ENCODE data around the gene CBX2.
"Not testable (repeated sequence)": the region's sequence is repeated elsewhere in the genome, so short reads cannot be mapped to it uniquely, and the experiment has no call there.

Gene CBX2

GRCh38 chr17:79752175-79752574 is 25.8 kb upstream of the CBX2 start:
- no peak overlapping the region for H3K9ac ChIP-seq (ENCODE audit: low read depth in 1 of 2, low read length in 2 of 2)
- H3K36me3 ChIP-seq (ENCODE audit: control insufficient read depth in 2 of 2, insufficient read depth in 2 of 2, low read length in 2 of 2), result no peaks in the 10 kb centered on the region
- H3K27me3 ChIP-seq (ENCODE audit: control insufficient read depth in 2 of 2, insufficient read depth in 2 of 2, low read length in 2 of 2), result peaks cover 26 to 30% of the 10 kb centered on the region in 2 donors
- no peak overlapping the region for H3K4me3 ChIP-seq (ENCODE audit: low read length in 2 of 2)
- no peaks in the 10 kb centered on the region for H3K9me3 ChIP-seq (ENCODE audit: control insufficient read depth in 2 of 2, low read length in 2 of 2)
- H3K4me1 ChIP-seq (ENCODE audit: control insufficient read depth in 2 of 2, insufficient read depth in 2 of 2, low read length in 2 of 2), result no peaks in the 10 kb centered on the region
- H3K27ac ChIP-seq (ENCODE audit: low read depth in 2 of 2, low read length in 2 of 2), result no peak overlapping the region

GRCh38 chr17:79754370-79754769 is 23.6 kb upstream of the CBX2 start:
- peaks cover 16 to 17% of the 10 kb centered on the region in 2 donors for H3K27me3 ChIP-seq (ENCODE audit: control insufficient read depth in 2 of 2, insufficient read depth in 2 of 2, low read length in 2 of 2)
- H3K36me3 ChIP-seq (ENCODE audit: control insufficient read depth in 2 of 2, insufficient read depth in 2 of 2, low read length in 2 of 2), result no peaks in the 10 kb centered on the region
- no peak overlapping the region for H3K9ac ChIP-seq (ENCODE audit: low read depth in 1 of 2, low read length in 2 of 2)
- no peak overlapping the region for H3K27ac ChIP-seq (ENCODE audit: low read depth in 2 of 2, low read length in 2 of 2)
- H3K4me1 ChIP-seq (ENCODE audit: control insufficient read depth in 2 of 2, insufficient read depth in 2 of 2, low read length in 2 of 2), result no peaks in the 10 kb centered on the region
- H3K9me3 ChIP-seq (ENCODE audit: control insufficient read depth in 2 of 2, low read length in 2 of 2), result no peaks in the 10 kb centered on the region
- no peak overlapping the region for H3K4me3 ChIP-seq (ENCODE audit: low read length in 2 of 2)

GRCh38 chr17:79754903-79755302 is 23.0 kb upstream of the CBX2 start:
- not testable (repeated sequence) for H3K9ac ChIP-seq (ENCODE audit: low read depth in 1 of 2, low read length in 2 of 2); H3K9me3 ChIP-seq (ENCODE audit: control insufficient read depth in 2 of 2, low read length in 2 of 2); H3K4me1 ChIP-seq (ENCODE audit: control insufficient read depth in 2 of 2, insufficient read depth in 2 of 2, low read length in 2 of 2); H3K4me3 ChIP-seq (ENCODE audit: low read length in 2 of 2); H3K36me3 ChIP-seq (ENCODE audit: control insufficient read depth in 2 of 2, insufficient read depth in 2 of 2, low read length in 2 of 2); H3K27ac ChIP-seq (ENCODE audit: low read depth in 2 of 2, low read length in 2 of 2)
- peaks cover 11 to 13% of the 10 kb centered on the region in 2 donors for H3K27me3 ChIP-seq (ENCODE audit: control insufficient read depth in 2 of 2, insufficient read depth in 2 of 2, low read length in 2 of 2)

GRCh38 chr17:79755591-79755990 is 22.4 kb upstream of the CBX2 start:
- Histone ChIP-seq H3K27me3 (ENCODE audit: control insufficient read depth in 2 of 2, insufficient read depth in 2 of 2, low read length in 2 of 2) (peaks cover 8 to 13% of the 10 kb centered on the region in 2 donors), H3K9me3 (ENCODE audit: control insufficient read depth in 2 of 2, low read length in 2 of 2) (no peaks in the 10 kb centered on the region), H3K4me1 (ENCODE audit: control insufficient read depth in 2 of 2, insufficient read depth in 2 of 2, low read length in 2 of 2) (no peaks in the 10 kb centered on the region)

GRCh38 chr17:79757140-79757745 is 20.7 kb upstream of the CBX2 start:
- Histone ChIP-seq H3K9me3 (ENCODE audit: control insufficient read depth in 2 of 2, low read length in 2 of 2) (no peaks in the 10 kb centered on the region), H3K27me3 (ENCODE audit: control insufficient read depth in 2 of 2, insufficient read depth in 2 of 2, low read length in 2 of 2) (peaks cover 2 to 3% of the 10 kb centered on the region in 2 donors), H3K9ac (ENCODE audit: low read depth in 1 of 2, low read length in 2 of 2) (no peak overlapping the region), H3K27ac (ENCODE audit: low read depth in 2 of 2, low read length in 2 of 2) (no peak overlapping the region), H3K36me3 (ENCODE audit: control insufficient read depth in 2 of 2, insufficient read depth in 2 of 2, low read length in 2 of 2) (no peaks in the 10 kb centered on the region), H3K4me1 (ENCODE audit: control insufficient read depth in 2 of 2, insufficient read depth in 2 of 2, low read length in 2 of 2) (no peaks in the 10 kb centered on the region), H3K4me3 (ENCODE audit: low read length in 2 of 2) (no peak overlapping the region)

More at GRCh38 chr17:79755591-79755990, 22.4 kb upstream of the CBX2 start:
- Histone ChIP-seq H3K9ac (ENCODE audit: low read depth in 1 of 2, low read length in 2 of 2) (no peak overlapping the region), H3K27ac (ENCODE audit: low read depth in 2 of 2, low read length in 2 of 2) (no peak overlapping the region), H3K36me3 (ENCODE audit: control insufficient read depth in 2 of 2, insufficient read depth in 2 of 2, low read length in 2 of 2) (no peaks in the 10 kb centered on the region), H3K4me3 (ENCODE audit: low read length in 2 of 2) (no peak overlapping the region)

- peaks cover under 1 to 3% of the 10 kb centered on the region in 2 donors for H3K27me3 ChIP-seq (ENCODE audit: control insufficient read depth in 2 of 2, insufficient read depth in 2 of 2, low read length in 2 of 2)
- no peaks in the 10 kb centered on the region for H3K4me1 ChIP-seq (ENCODE audit: control insufficient read depth in 2 of 2, insufficient read depth in 2 of 2, low read length in 2 of 2)
- H3K36me3 ChIP-seq (ENCODE audit: control insufficient read depth in 2 of 2, insufficient read depth in 2 of 2, low read length in 2 of 2), result no peaks in the 10 kb centered on the region
- no peak overlapping the region for H3K9ac ChIP-seq (ENCODE audit: low read depth in 1 of 2, low read length in 2 of 2)
- H3K27ac ChIP-seq (ENCODE audit: low read depth in 2 of 2, low read length in 2 of 2), result no peak overlapping the region
- H3K4me3 ChIP-seq (ENCODE audit: low read length in 2 of 2), result no peak overlapping the region
- no peaks in the 10 kb centered on the region for H3K9me3 ChIP-seq (ENCODE audit: control insufficient read depth in 2 of 2, low read length in 2 of 2)
Measured at GRCh38 chr17:79758271-79758670, 19.7 kb upstream of the CBX2 start.

GRCh38 chr17:79760197-79760906 is 17.6 kb upstream of the CBX2 start:
- no peaks in the 10 kb centered on the region for H3K36me3 ChIP-seq (ENCODE audit: control insufficient read depth in 2 of 2, insufficient read depth in 2 of 2, low read length in 2 of 2)
- H3K27ac ChIP-seq (ENCODE audit: low read depth in 2 of 2, low read length in 2 of 2), result no peak overlapping the region
- H3K9me3 ChIP-seq (ENCODE audit: control insufficient read depth in 2 of 2, low read length in 2 of 2), result no peaks in the 10 kb centered on the region
- H3K27me3 ChIP-seq (ENCODE audit: control insufficient read depth in 2 of 2, insufficient read depth in 2 of 2, low read length in 2 of 2), result peaks cover 0 to 3% of the 10 kb centered on the region in 2 donors
- H3K4me3 ChIP-seq (ENCODE audit: low read length in 2 of 2), result no peak overlapping the region
- H3K9ac ChIP-seq (ENCODE audit: low read depth in 1 of 2, low read length in 2 of 2), result no peak overlapping the region
- H3K4me1 ChIP-seq (ENCODE audit: control insufficient read depth in 2 of 2, insufficient read depth in 2 of 2, low read length in 2 of 2), result no peaks in the 10 kb centered on the region

GRCh38 chr17:79761894-79762589 is 15.9 kb upstream of the CBX2 start:
- H3K9ac ChIP-seq (ENCODE audit: low read depth in 1 of 2, low read length in 2 of 2), result no peak overlapping the region
- H3K27me3 ChIP-seq (ENCODE audit: control insufficient read depth in 2 of 2, insufficient read depth in 2 of 2, low read length in 2 of 2), result peaks cover 0 to 3% of the 10 kb centered on the region in 2 donors
- H3K9me3 ChIP-seq (ENCODE audit: control insufficient read depth in 2 of 2, low read length in 2 of 2), result no peaks in the 10 kb centered on the region
- H3K36me3 ChIP-seq (ENCODE audit: control insufficient read depth in 2 of 2, insufficient read depth in 2 of 2, low read length in 2 of 2), result no peaks in the 10 kb centered on the region
- no peak overlapping the region for H3K4me3 ChIP-seq (ENCODE audit: low read length in 2 of 2)
- no peak overlapping the region for H3K27ac ChIP-seq (ENCODE audit: low read depth in 2 of 2, low read length in 2 of 2)
- no peaks in the 10 kb centered on the region for H3K4me1 ChIP-seq (ENCODE audit: control insufficient read depth in 2 of 2, insufficient read depth in 2 of 2, low read length in 2 of 2)

- peaks cover 8% of the 10 kb centered on the region in 2 donors for H3K27me3 ChIP-seq (ENCODE audit: control insufficient read depth in 2 of 2, insufficient read depth in 2 of 2, low read length in 2 of 2)
- no peak overlapping the region for H3K9ac ChIP-seq (ENCODE audit: low read depth in 1 of 2, low read length in 2 of 2)
- H3K4me1 ChIP-seq (ENCODE audit: control insufficient read depth in 2 of 2, insufficient read depth in 2 of 2, low read length in 2 of 2), result no peaks in the 10 kb centered on the region
- H3K27ac ChIP-seq (ENCODE audit: low read depth in 2 of 2, low read length in 2 of 2), result no peak overlapping the region
- H3K4me3 ChIP-seq (ENCODE audit: low read length in 2 of 2), result no peak overlapping the region
- no peaks in the 10 kb centered on the region for H3K36me3 ChIP-seq (ENCODE audit: control insufficient read depth in 2 of 2, insufficient read depth in 2 of 2, low read length in 2 of 2)
- no peaks in the 10 kb centered on the region for H3K9me3 ChIP-seq (ENCODE audit: control insufficient read depth in 2 of 2, low read length in 2 of 2)
Measured at GRCh38 chr17:79765708-79766107, 12.2 kb upstream of the CBX2 start.
